Measurements from ENCODE around the gene ZNF346.

ZNF346 gene

DNA sequence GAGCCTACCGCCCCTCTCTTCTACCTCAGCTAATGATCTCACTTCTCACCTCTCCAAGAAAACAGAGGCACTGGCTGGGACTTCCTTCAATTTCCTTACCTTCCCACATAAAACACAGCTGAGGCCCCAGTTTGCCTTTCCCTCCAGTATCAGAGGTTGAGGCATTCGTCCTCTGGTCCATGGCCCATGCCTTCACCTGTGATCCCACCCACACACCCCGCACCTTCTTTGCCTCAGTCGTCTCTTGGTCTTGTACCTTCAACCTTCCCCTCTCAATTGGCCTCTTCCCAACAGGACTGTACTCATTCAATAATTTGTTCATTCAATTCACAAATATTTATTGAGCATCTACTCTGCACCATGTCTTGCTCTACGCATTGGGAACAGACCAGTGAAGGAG lies 100.1 kb downstream of the ZNF346 start:
- Histone ChIP-seq H3K4ac (ENCODE audit: low read depth, low read length) (no peak overlapping the region), H3K4me2 (ENCODE audit: low read length) (no peak overlapping the region), H2BK120ac (ENCODE audit: insufficient read depth, low read length, poor library complexity) (no peak overlapping the region)

DNA sequence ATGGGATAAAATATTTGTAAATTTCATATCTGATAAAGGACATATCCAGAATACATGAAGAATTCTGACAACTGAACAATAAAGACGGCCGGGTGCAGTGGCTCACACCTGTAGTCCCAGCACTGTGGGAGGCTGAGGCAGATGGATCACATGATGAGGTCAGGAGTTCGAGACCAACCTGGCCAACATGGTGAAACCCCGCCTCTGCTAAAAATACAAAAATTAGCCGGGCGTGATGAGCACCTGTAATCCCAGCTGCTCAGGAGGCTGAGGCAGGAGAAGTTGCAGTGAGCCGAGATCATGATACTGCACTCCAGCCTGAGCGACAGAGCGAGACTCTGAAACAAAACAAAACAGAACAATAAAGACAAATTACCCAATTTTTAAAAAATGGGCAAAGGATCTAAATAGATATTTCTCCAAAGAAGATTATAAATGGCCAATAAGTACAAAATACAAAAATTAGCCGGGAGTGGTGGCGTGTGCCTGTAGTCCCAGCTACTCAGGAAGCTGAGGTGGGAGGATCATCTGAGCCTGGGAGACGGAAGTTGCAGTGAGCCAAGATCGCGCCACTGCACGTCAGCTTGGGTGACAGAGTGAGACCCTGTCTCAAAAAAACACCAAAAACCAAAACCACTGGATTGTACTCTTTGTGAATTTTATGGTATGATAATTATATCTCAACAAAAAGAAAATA lies 101.4 kb downstream of the ZNF346 start:
- Histone ChIP-seq H3K14ac (ENCODE audit: low read length) (no peak overlapping the region), H3K9me3 (ENCODE audit: insufficient read depth, low read depth, low read length) (peaks cover 2% of the 10 kb centered on the region), H2BK12ac (ENCODE audit: low read length) (no peak overlapping the region), H4K8ac (ENCODE audit: low read depth, low read length) (no peak overlapping the region), H3K4me1 (ENCODE audit: control insufficient read depth in 1 of 2, insufficient read depth in 2 of 2, low read length in 2 of 2) (no peaks in the 10 kb centered on the region), H3K79me1 (ENCODE audit: low read length) (no peaks in the 10 kb centered on the region), H3K36me3 (ENCODE audit: control insufficient read depth in 1 of 2, insufficient read depth in 2 of 2, low read length in 2 of 2) (no peaks in the 10 kb centered on the region), H2AK5ac (ENCODE audit: low read length) (no peak overlapping the region), H3K9ac (ENCODE audit: low read length) (no peak overlapping the region), H2AFZ (ENCODE audit: insufficient read depth, low read length, poor library complexity) (no peak overlapping the region), H4K91ac (ENCODE audit: low read depth, low read length) (no peak overlapping the region), H2BK5ac (ENCODE audit: low read depth, low read length, poor library complexity) (no peak overlapping the region), H3K4me2 (ENCODE audit: low read length) (no peak overlapping the region), H3K27ac (ENCODE audit: low read depth, low read length) (no peak overlapping the region), H3K27me3 (ENCODE audit: insufficient read depth, low read length) (no peaks in the 10 kb centered on the region), H2BK120ac (ENCODE audit: insufficient read depth, low read length, poor library complexity) (no peak overlapping the region), H3K18ac (ENCODE audit: low read length) (no peak overlapping the region), H3K79me2 (ENCODE audit: control insufficient read depth, insufficient read depth, low read length, poor library complexity) (no peaks in the 10 kb centered on the region), H3K4ac (ENCODE audit: low read depth, low read length) (no peak overlapping the region), H4K12ac (ENCODE audit: low read depth, low read length) (no peak overlapping the region), H3K4me3 (ENCODE audit: low read depth, low read length) (no peak overlapping the region), H3K23ac (ENCODE audit: low read length) (no peak overlapping the region)
- no peak for DNase-seq
- WGBS (ENCODE audit: extremely low coverage, insufficient coverage, insufficient read length): no CpG with 5 or more reads among the region's 15 CpGs

More for the DNA sequence above, 100.1 kb downstream of the ZNF346 start:
- H2BK5ac ChIP-seq (ENCODE audit: low read depth, low read length, poor library complexity): no peak overlapping the region
- H2BK12ac ChIP-seq (ENCODE audit: low read length): no peak overlapping the region
- H4K8ac ChIP-seq (ENCODE audit: low read depth, low read length): no peak overlapping the region
- H3K36me3 ChIP-seq (ENCODE audit: control insufficient read depth in 1 of 2, insufficient read depth in 2 of 2, low read length in 2 of 2): no peaks in the 10 kb centered on the region
- H3K14ac ChIP-seq (ENCODE audit: low read length): no peak overlapping the region
- H3K18ac ChIP-seq (ENCODE audit: low read length): no peak overlapping the region
- no peak overlapping the region for H4K91ac ChIP-seq (ENCODE audit: low read depth, low read length)
- H3K79me2 ChIP-seq (ENCODE audit: control insufficient read depth, insufficient read depth, low read length, poor library complexity): no peaks in the 10 kb centered on the region
- no peak overlapping the region for H3K23ac ChIP-seq (ENCODE audit: low read length)
- no peak overlapping the region for H3K27ac ChIP-seq (ENCODE audit: low read depth, low read length)
- no peaks in the 10 kb centered on the region for H3K4me1 ChIP-seq (ENCODE audit: control insufficient read depth in 1 of 2, insufficient read depth in 2 of 2, low read length in 2 of 2)
- no peaks in the 10 kb centered on the region for H3K9me3 ChIP-seq (ENCODE audit: insufficient read depth, low read depth, low read length)
- no peaks in the 10 kb centered on the region for H3K27me3 ChIP-seq (ENCODE audit: insufficient read depth, low read length)
- DNase-seq: no peak
- H4K12ac ChIP-seq (ENCODE audit: low read depth, low read length): no peak overlapping the region
- H3K79me1 ChIP-seq (ENCODE audit: low read length): no peaks in the 10 kb centered on the region
- H3K4me3 ChIP-seq (ENCODE audit: low read depth, low read length): no peak overlapping the region
- no peak overlapping the region for H3K9ac ChIP-seq (ENCODE audit: low read length)
- H2AFZ ChIP-seq (ENCODE audit: insufficient read depth, low read length, poor library complexity): no peak overlapping the region
- no CpG with 5 or more reads among the region's 5 CpGs for WGBS (ENCODE audit: extremely low coverage, insufficient coverage, insufficient read length)
- no peak overlapping the region for H2AK5ac ChIP-seq (ENCODE audit: low read length)

DNA sequence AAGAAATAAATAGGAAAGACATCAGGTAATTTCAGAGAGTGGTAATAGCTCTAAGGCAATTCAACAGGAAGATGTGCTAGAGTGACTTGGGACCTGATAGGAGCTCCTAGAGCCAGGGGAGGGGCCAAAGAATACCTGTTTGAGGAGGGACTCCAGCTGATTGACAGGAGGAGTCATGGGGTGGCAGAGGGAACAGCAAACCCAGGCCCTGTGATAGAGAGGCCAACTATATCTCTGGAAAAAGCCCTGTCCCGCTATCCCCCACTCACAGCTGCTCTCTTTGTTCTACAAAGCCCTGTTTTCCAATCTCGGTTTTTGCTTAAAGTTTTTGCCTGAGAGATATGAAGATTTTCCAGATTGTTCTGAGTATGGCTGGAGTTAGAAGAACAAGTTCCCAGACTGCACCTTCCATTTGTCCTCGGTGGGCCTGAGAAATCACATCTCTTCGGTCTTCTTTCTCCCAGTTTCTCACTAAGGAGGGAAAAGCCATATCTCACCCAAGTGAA lies 102.0 kb downstream of the ZNF346 start:
- Histone ChIP-seq H3K9me3 (ENCODE audit: insufficient read depth, low read depth, low read length) (peaks cover 2% of the 10 kb centered on the region), H2BK5ac (ENCODE audit: low read depth, low read length, poor library complexity) (no peak overlapping the region), H3K4me2 (ENCODE audit: low read length) (no peak overlapping the region), H4K8ac (ENCODE audit: low read depth, low read length) (no peak overlapping the region), H3K4me3 (ENCODE audit: low read depth, low read length) (no peak overlapping the region), H3K79me2 (ENCODE audit: control insufficient read depth, insufficient read depth, low read length, poor library complexity) (no peaks in the 10 kb centered on the region), H4K12ac (ENCODE audit: low read depth, low read length) (no peak overlapping the region), H3K14ac (ENCODE audit: low read length) (no peak overlapping the region), H3K36me3 (ENCODE audit: control insufficient read depth in 1 of 2, insufficient read depth in 2 of 2, low read length in 2 of 2) (no peaks in the 10 kb centered on the region), H2BK12ac (ENCODE audit: low read length) (no peak overlapping the region), H3K4ac (ENCODE audit: low read depth, low read length) (no peak overlapping the region), H3K27me3 (ENCODE audit: insufficient read depth, low read length) (no peaks in the 10 kb centered on the region), H3K18ac (ENCODE audit: low read length) (no peak overlapping the region), H3K9ac (ENCODE audit: low read length) (no peak overlapping the region), H3K79me1 (ENCODE audit: low read length) (no peaks in the 10 kb centered on the region), H2AFZ (ENCODE audit: insufficient read depth, low read length, poor library complexity) (no peak overlapping the region), H3K23ac (ENCODE audit: low read length) (no peak overlapping the region), H2AK5ac (ENCODE audit: low read length) (no peak overlapping the region), H2BK120ac (ENCODE audit: insufficient read depth, low read length, poor library complexity) (no peak overlapping the region), H4K91ac (ENCODE audit: low read depth, low read length) (no peak overlapping the region), H3K4me1 (ENCODE audit: control insufficient read depth in 1 of 2, insufficient read depth in 2 of 2, low read length in 2 of 2) (no peaks in the 10 kb centered on the region), H3K27ac (ENCODE audit: low read depth, low read length) (no peak overlapping the region)
- DNase-seq: peak; percentile 58 to 72
- WGBS (ENCODE audit: extremely low coverage, insufficient coverage, insufficient read length): no CpG with 5 or more reads among the region's 4 CpGs

DNA sequence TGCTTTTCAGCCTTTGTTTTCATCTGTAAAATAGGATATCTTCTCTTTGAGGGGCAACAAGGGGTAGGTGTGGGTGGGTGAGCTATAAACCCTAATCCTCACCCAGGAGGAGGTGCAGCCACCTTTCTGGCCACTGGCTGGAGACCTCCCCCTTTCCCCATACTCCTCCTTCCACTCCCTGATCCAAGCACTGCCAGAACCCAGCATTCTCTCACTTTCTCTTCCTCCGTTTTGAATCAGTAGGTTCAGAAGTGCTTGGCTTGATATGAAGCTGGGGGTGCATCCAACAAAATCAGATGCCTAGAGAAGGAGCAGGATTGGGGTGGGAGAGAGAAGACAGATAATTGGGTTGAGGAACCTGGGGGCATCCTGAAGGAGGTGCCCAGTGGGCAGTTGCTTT lies 104.3 kb downstream of the ZNF346 start:
- Histone ChIP-seq H4K8ac (ENCODE audit: low read depth, low read length) (no peak overlapping the region), H3K4ac (ENCODE audit: low read depth, low read length) (no peak overlapping the region), H3K14ac (ENCODE audit: low read length) (no peak overlapping the region), H2BK120ac (ENCODE audit: insufficient read depth, low read length, poor library complexity) (no peak overlapping the region), H3K79me1 (ENCODE audit: low read length) (peaks cover under 1% of the 10 kb centered on the region), H3K18ac (ENCODE audit: low read length) (no peak overlapping the region), H2AFZ (ENCODE audit: insufficient read depth, low read length, poor library complexity) (no peak overlapping the region), H3K9ac (ENCODE audit: low read length) (no peak overlapping the region), H3K9me3 (ENCODE audit: insufficient read depth, low read depth, low read length) (peaks cover 2% of the 10 kb centered on the region), H3K36me3 (ENCODE audit: control insufficient read depth in 1 of 2, insufficient read depth in 2 of 2, low read length in 2 of 2) (no peaks in the 10 kb centered on the region), H4K12ac (ENCODE audit: low read depth, low read length) (no peak overlapping the region), H2AK5ac (ENCODE audit: low read length) (no peak overlapping the region), H2BK12ac (ENCODE audit: low read length) (no peak overlapping the region), H3K27ac (ENCODE audit: low read depth, low read length) (no peak overlapping the region), H2BK5ac (ENCODE audit: low read depth, low read length, poor library complexity) (no peak overlapping the region), H3K23ac (ENCODE audit: low read length) (no peak overlapping the region), H3K4me3 (ENCODE audit: low read depth, low read length) (no peak overlapping the region), H4K91ac (ENCODE audit: low read depth, low read length) (no peak overlapping the region), H3K27me3 (ENCODE audit: insufficient read depth, low read length) (no peaks in the 10 kb centered on the region), H3K4me1 (ENCODE audit: control insufficient read depth in 1 of 2, insufficient read depth in 2 of 2, low read length in 2 of 2) (peaks cover under 1 to 7% of the 10 kb centered on the region in 2 experiments), H3K4me2 (ENCODE audit: low read length) (no peak overlapping the region), H3K79me2 (ENCODE audit: control insufficient read depth, insufficient read depth, low read length, poor library complexity) (no peaks in the 10 kb centered on the region)
- no CpG with 5 or more reads among the region's 1 CpG for WGBS (ENCODE audit: extremely low coverage, insufficient coverage, insufficient read length)
- no peak for DNase-seq

Measured in trophoblast cell (in vitro differentiated cells and primary cell).